Suppressor macrophage treated with lipopolysaccharide for 4 hours (primary cell): ENCODE measurements around the gene VPS11.
"Not testable (repeated sequence)": the region's sequence is repeated elsewhere in the genome, so short reads cannot be mapped to it uniquely, and the experiment has no call there.

ENCODE experiments used
- DNase-seq: peaks from one replicate; pipeline ENCODE4 v3.0.0-alpha.2; 2020

VPS11 gene

GRCh38 chr11:119067371-119068222, at the start of gene VPS11:
VPS11 (plus strand) TSS chr11:119067818; CDS start chr11:119067824, 6 bp downstream.
- peak; percentile 97 for DNase-seq

GRCh38 chr11:119018074-119018938, 49.3 kb upstream of the VPS11 start, which contains the start of the genes RPS25 and TRAPPC4:
RPS25 (minus strand) TSS chr11:119018343; CDS start chr11:119018284, 59 bp downstream.
TRAPPC4 (plus strand) TSS chr11:119018766; CDS start chr11:119018796, 30 bp downstream.
- peak; percentile 97 for DNase-seq

GRCh38 chr11:119019996-119020395, 47.6 kb upstream of the VPS11 start:
- DNase-seq: no peak

GRCh38 chr11:119021631-119022030, 46.0 kb upstream of the VPS11 start:
- no peak for DNase-seq

GRCh38 chr11:119023741-119024140, 43.9 kb upstream of the VPS11 start:
- no peak for DNase-seq

GRCh38 chr11:119024430-119025098, 43.1 kb upstream of the VPS11 start:
- DNase-seq: no peak

- DNase-seq: no peak
These were observed 42.5 kb upstream of the VPS11 start for GRCh38 chr11:119025099-119025473.

GRCh38 chr11:119025541-119025940, 42.1 kb upstream of the VPS11 start:
- no peak for DNase-seq

- no peak for DNase-seq
These were observed 41.4 kb upstream of the VPS11 start for GRCh38 chr11:119025978-119026766.

- no peak for DNase-seq
These were observed 40.6 kb upstream of the VPS11 start for GRCh38 chr11:119026970-119027369.

- no peak for DNase-seq
These were observed 39.9 kb upstream of the VPS11 start for GRCh38 chr11:119027561-119028345.

GRCh38 chr11:119028346-119029068, 39.1 kb upstream of the VPS11 start:
- peak; percentile 28 for DNase-seq

GRCh38 chr11:119029069-119029339, 38.6 kb upstream of the VPS11 start:
- no peak for DNase-seq

GRCh38 chr11:119029340-119030028, 38.1 kb upstream of the VPS11 start:
- DNase-seq: peak; percentile 47

- DNase-seq: no peak
These were observed 37.6 kb upstream of the VPS11 start for GRCh38 chr11:119030029-119030328.

GRCh38 chr11:119030329-119031047, 37.1 kb upstream of the VPS11 start, which contains the start of gene SLC37A4:
SLC37A4 (minus strand) TSS chr11:119030877.
- peak; percentile 99 for DNase-seq

GRCh38 chr11:119031912-119032280, 35.7 kb upstream of the VPS11 start:
- DNase-seq: no peak

GRCh38 chr11:119033421-119033820, 34.2 kb upstream of the VPS11 start:
- not testable (repeated sequence) for DNase-seq

- no peak for DNase-seq
These were observed 32.8 kb upstream of the VPS11 start for GRCh38 chr11:119034813-119035212.

- DNase-seq: no peak
These were observed 28.7 kb upstream of the VPS11 start for GRCh38 chr11:119038884-119039283.
